ENCODE measurements around the gene COX10.

GRCh38 chr17:14033166-14033565 is 36.1 kb upstream of the COX10 start:
- TF ChIP-seq CTCF (IDR thresholded peaks at IDR 0.05) = no peak
- no peak for TF ChIP-seq POLR2A (IDR thresholded peaks at IDR 0.05)
